IPS-NIHi7 (cell line): ENCODE results near the gene RPL10A.
A peak's percentile ranks its signal among the peaks of the same experiment; 100 is the strongest.

Experiments
- DNase-seq: peaks from one replicate; pipeline ENCODE4 v3.0.0; 2012; ENCODE audit warnings: mixed read lengths; ENCODE audit errors: extremely low spot score

Gene RPL10A

GRCh38 chr6:35475573-35475972, 7.4 kb downstream of the RPL10A start:
- DNase-seq = no peak

- no peak for DNase-seq
Measured at GRCh38 chr6:35476004-35476403, 7.8 kb downstream of the RPL10A start.

- DNase-seq = no peak
Measured at GRCh38 chr6:35477028-35477427, 8.8 kb downstream of the RPL10A start.

- DNase-seq = no peak
Measured at GRCh38 chr6:35477551-35478179, 9.5 kb downstream of the RPL10A start.

GRCh38 chr6:35478259-35478658, 10.1 kb downstream of the RPL10A start:
- DNase-seq = no peak

- DNase-seq = no peak
Measured at GRCh38 chr6:35480176-35480575, 12.0 kb downstream of the RPL10A start.

- DNase-seq = no peak
Measured at GRCh38 chr6:35481226-35481625, 13.0 kb downstream of the RPL10A start.

- no peak for DNase-seq
Measured at GRCh38 chr6:35483062-35483461, 14.9 kb downstream of the RPL10A start.

GRCh38 chr6:35483490-35483889, 15.3 kb downstream of the RPL10A start:
- no peak for DNase-seq

GRCh38 chr6:35483893-35484645, 15.9 kb downstream of the RPL10A start:
- no peak for DNase-seq

GRCh38 chr6:35484921-35485392, 16.8 kb downstream of the RPL10A start:
- DNase-seq = no peak

- peak; percentile 76 for DNase-seq
Measured at GRCh38 chr6:35485402-35485877, 17.2 kb downstream of the RPL10A start.

- DNase-seq = peak; percentile 77
Measured at GRCh38 chr6:35486005-35486925, 18.1 kb downstream of the RPL10A start.

- DNase-seq = no peak
Measured at GRCh38 chr6:35487658-35488516, 19.7 kb downstream of the RPL10A start.

- DNase-seq = no peak
Measured at GRCh38 chr6:35488517-35488862, 20.3 kb downstream of the RPL10A start.

GRCh38 chr6:35489066-35489465, 20.9 kb downstream of the RPL10A start:
- no peak for DNase-seq

GRCh38 chr6:35489995-35490791, 22.0 kb downstream of the RPL10A start:
- DNase-seq = peak; percentile 77

GRCh38 chr6:35490821-35491557, 22.8 kb downstream of the RPL10A start:
- DNase-seq = no peak

- no peak for DNase-seq
Measured at GRCh38 chr6:35491558-35492257, 23.5 kb downstream of the RPL10A start.
